HG03095 (cell line): ENCODE data around the gene NNMT.
"Not testable (repeated sequence)": the region's sequence is repeated elsewhere in the genome, so short reads cannot be mapped to it uniquely, and the experiment has no call there.

Source experiments
- ATAC-seq: cut with Tn5 transposase; IDR thresholded peaks from one replicate; pipeline ENCODE4 v1.9.1; 2021; ENCODE audit warnings: moderate library complexity; ENCODE audit not compliant: unreplicated experiment

The NNMT gene

GRCh38 chr11:114307524-114308203 lies 11.5 kb downstream of the NNMT start:
- ATAC-seq = no peak

GRCh38 chr11:114308689-114309089 lies 12.5 kb downstream of the NNMT start:
- no peak for ATAC-seq

DNA sequence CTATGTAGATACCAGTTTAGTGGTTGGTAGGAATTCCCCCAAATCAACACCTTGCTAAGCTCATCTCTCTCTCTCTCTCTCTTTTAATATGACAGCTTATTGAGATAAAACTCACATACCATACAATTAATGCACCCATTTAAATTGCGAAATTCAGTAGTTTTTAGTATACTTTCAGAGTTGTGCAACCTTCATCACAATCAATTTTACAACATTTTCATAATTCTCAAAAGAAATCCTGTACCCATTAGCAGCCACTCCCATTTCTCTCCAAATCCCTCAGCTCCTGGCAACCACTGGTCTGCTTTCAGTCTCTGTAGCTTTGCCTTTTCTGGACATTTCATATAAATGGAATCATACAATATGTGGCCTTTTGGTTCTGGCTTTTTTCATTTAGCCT lies 13.3 kb downstream of the NNMT start:
- no peak for ATAC-seq

DNA sequence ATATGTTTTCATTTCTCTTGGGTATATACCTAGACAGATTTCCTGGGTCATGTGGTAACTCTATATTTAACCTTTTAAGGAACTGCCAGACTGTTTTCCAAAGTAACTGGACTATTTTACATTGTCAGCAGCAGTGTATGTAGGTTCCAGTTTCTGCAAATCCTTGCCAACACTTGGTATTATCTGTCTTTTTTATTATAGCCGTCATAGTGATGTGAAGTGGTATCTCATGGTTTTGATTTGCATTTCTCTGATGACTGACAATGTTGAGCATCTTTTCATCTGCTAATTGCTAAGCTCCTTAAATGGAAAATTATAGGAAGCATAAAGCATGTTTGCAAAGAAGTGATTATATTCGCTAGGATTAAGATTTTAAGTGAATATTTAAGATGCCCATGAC lies 13.9 kb downstream of the NNMT start:
- ATAC-seq = no peak

- ATAC-seq = no peak
These were observed 15.7 kb downstream of the NNMT start for GRCh38 chr11:114311946-114312345.

DNA sequence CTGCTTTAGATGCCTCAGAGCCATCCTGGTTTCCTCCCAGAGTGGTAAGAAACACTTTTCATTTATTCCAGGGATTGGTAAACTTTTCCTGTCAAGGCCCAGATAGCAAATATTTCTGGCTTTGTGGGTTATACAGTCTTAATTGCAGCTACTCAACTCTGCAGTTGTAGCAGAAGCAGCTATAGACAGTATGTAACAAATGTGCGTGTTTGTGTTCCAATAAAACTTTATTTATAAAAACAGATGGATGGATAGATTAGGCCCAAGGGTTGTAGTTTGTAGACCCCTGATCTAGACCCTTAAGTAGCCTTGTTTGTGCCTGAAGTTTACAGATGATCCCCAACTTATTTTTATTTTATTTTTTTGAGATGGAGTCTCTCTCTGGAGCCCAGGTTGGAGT lies 17.9 kb downstream of the NNMT start:
- no peak for ATAC-seq

DNA sequence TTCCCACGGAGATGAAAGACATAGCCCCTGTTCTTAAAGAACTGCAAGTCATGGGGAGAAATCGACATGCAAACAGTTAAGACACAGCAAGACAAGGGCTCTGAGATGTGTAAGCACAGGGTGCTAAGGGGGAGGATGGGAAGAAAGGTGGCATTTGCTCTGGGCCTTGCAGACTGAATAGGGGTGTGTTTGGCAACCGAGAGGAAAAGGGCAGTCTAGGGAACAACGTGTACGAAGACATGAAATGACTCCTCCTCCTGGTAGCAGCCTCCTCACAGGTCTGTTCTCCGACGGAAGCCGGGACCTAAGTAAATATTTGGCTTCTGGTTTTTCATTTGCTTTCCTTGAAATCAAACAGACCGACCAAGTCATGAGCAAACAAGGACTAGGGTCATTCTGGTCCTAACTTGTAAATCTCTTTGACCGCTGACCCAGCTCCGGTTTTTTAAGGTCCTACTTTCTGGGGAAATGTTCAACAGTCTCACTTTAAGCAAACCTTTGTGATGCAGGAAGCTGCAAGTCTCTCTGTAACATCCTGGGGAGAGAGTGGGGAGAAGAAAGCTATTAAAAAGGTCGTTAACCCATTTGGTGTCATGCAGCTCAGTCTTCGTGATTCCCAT lies 19.7 kb downstream of the NNMT start:
- ATAC-seq = no peak

GRCh38 chr11:114316980-114317786 lies 21.0 kb downstream of the NNMT start:
- ATAC-seq = no peak

GRCh38 chr11:114317787-114318137 lies 21.6 kb downstream of the NNMT start:
- no peak for ATAC-seq

DNA sequence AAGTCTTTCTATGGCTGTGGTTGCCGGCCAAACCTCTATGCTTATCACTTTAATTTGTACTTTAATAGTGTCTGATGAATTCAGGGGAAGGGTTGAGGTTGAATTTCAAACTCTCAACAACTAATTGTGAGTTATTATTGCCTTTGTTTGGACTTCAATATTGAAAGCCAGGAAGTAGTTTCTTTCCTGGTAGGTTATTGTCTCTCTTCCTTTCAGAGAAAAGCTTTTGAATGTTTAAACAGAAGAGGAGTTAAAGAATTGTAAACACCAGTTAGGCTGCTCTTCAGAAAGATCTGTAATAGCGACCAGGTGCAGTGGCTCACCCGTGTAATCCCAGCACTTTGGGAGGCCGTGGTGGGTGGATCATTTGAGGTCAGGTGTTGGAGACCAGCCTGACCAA lies 22.2 kb downstream of the NNMT start:
- ATAC-seq = no peak

- ATAC-seq = no peak
These were observed 23.6 kb downstream of the NNMT start for GRCh38 chr11:114319716-114320328.

DNA sequence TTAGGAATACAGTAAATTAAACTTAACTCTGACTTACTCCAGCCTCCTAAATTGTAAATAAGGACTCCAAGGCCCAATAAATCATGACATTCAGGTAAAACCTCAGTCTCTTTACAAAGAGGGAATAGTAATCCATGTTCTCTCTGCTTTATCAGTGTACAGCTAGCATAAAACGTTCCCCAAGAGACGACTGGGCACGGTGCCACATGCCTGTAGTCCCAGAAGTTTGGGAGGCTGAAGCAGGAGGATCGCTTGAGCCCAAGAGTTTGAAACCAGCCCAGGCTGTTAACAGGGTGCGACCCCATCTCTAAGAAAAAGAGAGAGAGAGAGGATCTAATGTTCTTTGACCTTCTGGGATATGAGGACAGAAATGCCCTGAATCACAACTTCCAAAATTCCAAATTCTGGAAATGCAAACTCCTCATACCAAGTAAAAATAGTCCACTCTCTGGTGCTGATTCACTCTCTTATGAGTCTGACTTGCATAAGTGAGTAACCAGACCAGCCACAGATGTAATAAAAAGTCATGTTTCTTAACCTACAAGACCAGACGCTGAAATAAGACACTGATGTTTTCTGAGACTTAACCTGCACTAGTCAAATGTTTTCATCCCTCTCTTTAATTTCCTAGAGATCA lies 25.5 kb downstream of the NNMT start:
- no peak for ATAC-seq

GRCh38 chr11:114322934-114323333 lies 26.7 kb downstream of the NNMT start:
- no peak for ATAC-seq

DNA sequence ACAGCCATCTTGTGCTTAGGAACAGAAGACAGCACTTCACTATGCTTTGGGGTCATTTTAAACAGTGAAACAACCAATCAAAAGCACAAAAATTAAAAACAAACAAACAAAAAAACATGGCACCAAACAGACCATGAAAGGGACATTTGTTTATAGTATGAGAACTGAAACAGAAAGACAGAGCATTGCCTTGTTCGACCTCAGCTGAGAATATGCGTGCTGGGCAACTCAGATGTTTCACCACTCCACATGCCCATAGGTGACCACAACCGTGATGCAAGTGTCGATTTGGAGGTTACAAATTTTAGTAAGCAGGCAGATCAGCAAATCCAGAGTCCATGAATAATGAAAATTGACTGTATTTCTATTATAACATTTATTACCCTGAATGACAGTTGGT lies 30.0 kb downstream of the NNMT start:
- ATAC-seq = no peak

DNA sequence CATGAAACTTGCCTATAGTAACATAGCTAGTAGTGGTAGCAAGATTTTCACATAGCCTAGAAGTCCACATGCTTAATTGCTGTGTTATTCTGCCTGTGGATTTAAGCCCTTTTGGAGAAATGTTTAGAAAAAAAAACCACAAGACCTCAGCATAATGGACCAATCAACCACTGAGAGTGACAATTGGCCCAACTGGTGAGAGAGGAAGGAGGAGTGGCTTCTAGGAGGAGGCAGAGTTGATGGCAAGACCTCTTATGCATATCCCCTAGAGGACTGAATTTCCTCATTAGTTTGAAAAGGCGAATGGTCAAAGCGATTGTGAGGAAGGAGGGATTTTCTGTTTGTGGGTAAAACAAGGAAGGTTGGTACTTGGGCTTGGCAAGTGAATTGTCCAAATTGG lies 30.6 kb downstream of the NNMT start:
- ATAC-seq = no peak

- ATAC-seq = no peak
These were observed 34.2 kb downstream of the NNMT start for GRCh38 chr11:114330373-114330772.

GRCh38 chr11:114340311-114341131 lies 44.3 kb downstream of the NNMT start:
- no peak for ATAC-seq

- not testable (repeated sequence) for ATAC-seq
These were observed 45.5 kb downstream of the NNMT start for GRCh38 chr11:114341667-114342066.

GRCh38 chr11:114342476-114342875 lies 46.3 kb downstream of the NNMT start:
- no peak for ATAC-seq

DNA sequence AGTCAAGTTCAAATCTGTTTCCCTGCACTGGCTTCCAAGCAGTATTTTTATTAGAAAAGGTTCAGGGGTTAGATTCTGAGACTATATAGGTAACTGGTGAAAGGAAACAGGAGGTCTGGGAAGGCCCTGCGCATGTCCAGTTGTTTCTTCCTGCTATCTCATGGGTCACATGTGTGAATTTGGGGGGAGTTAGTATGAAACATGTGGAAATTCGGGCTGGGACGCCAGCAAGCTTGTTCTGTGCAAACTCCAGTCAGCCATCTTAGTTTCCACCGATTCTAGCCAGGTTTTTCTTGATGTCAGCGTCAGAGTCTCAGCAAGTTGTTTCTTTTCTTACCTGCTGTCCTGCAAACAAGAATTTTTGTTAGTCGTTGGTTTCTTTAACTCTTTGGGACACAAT lies 46.8 kb downstream of the NNMT start:
- ATAC-seq = no peak
